Mesendoderm (in vitro differentiated cells): ENCODE data around the gene CIROP.
A peak's percentile ranks its signal among the peaks of the same experiment; 100 is the strongest.
"Not testable (repeated sequence)": the region's sequence is repeated elsewhere in the genome, so short reads cannot be mapped to it uniquely, and the experiment has no call there.

Source experiments
- DNase-seq: peaks from one replicate; pipeline ENCODE4 v3.0.0; 2013
- H2AK5ac ChIP-seq: 2 replicates; pipeline ENCODE4 v1.6.1; 2013; ENCODE audit warnings: low read length, inconsistent platforms
- H2BK120ac ChIP-seq: 2 replicates; pipeline ENCODE4 v1.6.1; 2013; ENCODE audit warnings: low read depth, mild to moderate bottlenecking, low read length, moderate library complexity, mixed read lengths
- H2BK15ac ChIP-seq: replicated peaks from 2 replicates; pipeline ENCODE4 v1.6.1; 2013; ENCODE audit warnings: low read depth, mild to moderate bottlenecking, moderate library complexity
- H2BK5ac ChIP-seq: 2 replicates; pipeline ENCODE4 v1.6.1; 2013; ENCODE audit warnings: low read length, inconsistent platforms
- H3K18ac ChIP-seq: 2 replicates; pipeline ENCODE4 v1.6.1; 2013; ENCODE audit warnings: mild to moderate bottlenecking, low read length, mixed read lengths
- H3K23ac ChIP-seq: one replicate; pipeline ENCODE4 v1.6.1; 2013; ENCODE audit warnings: low read length
- H3K27ac ChIP-seq: 2 replicates; pipeline ENCODE4 v1.5.1; 2013; ENCODE audit warnings: low read depth, mild to moderate bottlenecking, inconsistent platforms, low read length, moderate library complexity
- H3K27me3 ChIP-seq: 2 replicates; pipeline ENCODE4 v1.6.1; 2013; ENCODE audit warnings: low read length, control low read depth, mild to moderate bottlenecking, inconsistent platforms; ENCODE audit not compliant: insufficient read depth, poor library complexity
- H3K36me3 ChIP-seq: 2 replicates; pipeline ENCODE4 v1.6.1; 2013; ENCODE audit warnings: low read length, inconsistent platforms; ENCODE audit not compliant: control insufficient read depth, insufficient read depth
- H3K4ac ChIP-seq: one replicate; pipeline ENCODE4 v1.6.1; 2013; ENCODE audit warnings: low read depth, mild to moderate bottlenecking, low read length, moderate library complexity
- H3K4me1 ChIP-seq: 2 replicates; pipeline ENCODE4 v1.6.1; 2013; ENCODE audit warnings: low read depth, low read length, inconsistent platforms; ENCODE audit not compliant: control insufficient read depth
- H3K4me2 ChIP-seq: 2 replicates; pipeline ENCODE4 v1.6.1; 2013; ENCODE audit warnings: low read length
- H3K4me3 ChIP-seq: 2 replicates; pipeline ENCODE4 v1.5.1; 2013; ENCODE audit warnings: mild to moderate bottlenecking, low read length
- H3K56ac ChIP-seq: one replicate; pipeline ENCODE4 v1.6.1; 2013; ENCODE audit warnings: low read length
- H3K79me1 ChIP-seq: 2 replicates; pipeline ENCODE4 v1.6.1; 2013; ENCODE audit warnings: low read length, inconsistent platforms
- H3K79me2 ChIP-seq: 2 replicates; pipeline ENCODE4 v1.6.1; 2013; ENCODE audit warnings: mild to moderate bottlenecking, low read length; ENCODE audit not compliant: control insufficient read depth, insufficient read depth
- H3K9ac ChIP-seq: 2 replicates; pipeline ENCODE4 v1.6.1; 2013; ENCODE audit warnings: low read length, inconsistent platforms
- H4K5ac ChIP-seq: one replicate; pipeline ENCODE4 v1.6.1; 2013; ENCODE audit warnings: low read length
- H4K8ac ChIP-seq: one replicate; pipeline ENCODE4 v1.6.1; 2013; ENCODE audit warnings: low read depth, mild to moderate bottlenecking, control low read depth, low read length, moderate library complexity
- WGBS: extraction: QIAGEN DNeasy Blood & Tissue Kit; methylation state at CpG from one replicate; pipeline ENCODE4 v1.1.7; 2013; ENCODE audit warnings: low lambda C conversion rate, missing lambda C conversion rate; ENCODE audit not compliant: insufficient coverage; ENCODE audit errors: extremely low coverage; 5-methylcytosine and 5-hydroxymethylcytosine counted together

The CIROP gene

DNA sequence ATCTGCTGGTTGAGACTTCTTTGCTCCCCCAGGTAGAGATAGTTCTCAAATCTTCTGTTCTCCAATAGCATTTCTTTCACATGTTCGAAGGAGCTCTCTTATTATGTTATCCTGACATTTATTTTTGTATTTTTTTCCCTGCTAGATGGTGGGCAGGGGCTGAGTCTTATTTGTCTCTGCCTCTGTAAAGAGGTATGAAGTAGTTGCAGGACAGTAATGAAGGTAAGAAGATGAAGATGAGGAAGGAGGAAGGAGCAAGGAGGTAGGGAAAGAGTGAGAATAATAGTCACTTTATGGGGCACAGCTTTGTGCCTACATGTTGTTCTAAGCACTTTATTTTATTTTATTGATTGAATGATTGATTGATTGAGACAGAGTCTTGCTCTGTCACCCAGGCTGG lies 5.0 kb upstream of the CIROP start:
- H3K4ac ChIP-seq, result no peak overlapping the region
- no peak overlapping the region for H4K8ac ChIP-seq
- no peak overlapping the region for H2BK120ac ChIP-seq
- H3K9ac ChIP-seq, result no peak overlapping the region
- H3K4me1 ChIP-seq, result peaks cover 20% of the 10 kb centered on the region
- DNase-seq, result no peak
- no peaks in the 10 kb centered on the region for H3K79me1 ChIP-seq
- WGBS, result no CpG with 5 or more reads among the region's 1 CpG
- H2AK5ac ChIP-seq, result no peak overlapping the region
- no peak overlapping the region for H3K4me3 ChIP-seq
- no peak overlapping the region for H3K27ac ChIP-seq
- H3K79me2 ChIP-seq, result no peaks in the 10 kb centered on the region
- H3K4me2 ChIP-seq, result no peak overlapping the region
- H3K27me3 ChIP-seq, result no peaks in the 10 kb centered on the region
- H3K36me3 ChIP-seq, result no peaks in the 10 kb centered on the region
- no peak overlapping the region for H3K18ac ChIP-seq
- H3K56ac ChIP-seq, result no peak overlapping the region
- H3K23ac ChIP-seq, result no peak overlapping the region
- no peak overlapping the region for H2BK5ac ChIP-seq
- no peak overlapping the region for H2BK15ac ChIP-seq
- no peak overlapping the region for H4K5ac ChIP-seq

DNA sequence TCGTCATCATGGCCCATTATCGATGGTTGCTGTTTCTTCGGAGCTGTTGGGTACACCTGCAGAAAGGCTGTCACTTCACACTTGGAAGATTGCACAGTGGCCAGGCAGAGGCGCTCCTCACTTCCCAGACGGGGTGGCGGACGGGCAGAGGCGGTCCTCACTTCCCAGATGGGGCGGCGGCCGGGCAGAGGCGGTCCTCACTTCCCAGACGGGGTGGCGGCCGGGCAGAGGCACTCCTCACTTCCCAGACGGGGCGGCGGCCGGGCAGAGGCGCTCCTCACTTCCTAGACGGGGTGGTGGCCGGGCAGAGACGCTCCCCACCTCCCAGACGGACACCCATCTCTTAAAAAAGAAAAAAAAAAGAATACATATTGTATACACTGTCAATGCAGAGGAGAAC lies 3.4 kb upstream of the CIROP start:
- H3K27me3 ChIP-seq, H4K5ac ChIP-seq, H3K9ac ChIP-seq, H4K8ac ChIP-seq, H3K23ac ChIP-seq, H3K4me2 ChIP-seq, H2BK15ac ChIP-seq, H3K79me1 ChIP-seq, H2BK120ac ChIP-seq, H3K79me2 ChIP-seq, H3K18ac ChIP-seq, H3K56ac ChIP-seq, H2AK5ac ChIP-seq, H3K4me3 ChIP-seq, H2BK5ac ChIP-seq, H3K27ac ChIP-seq, H3K4ac ChIP-seq, H3K36me3 ChIP-seq: not testable (repeated sequence)
- peaks cover 11% of the 10 kb centered on the region for H3K4me1 ChIP-seq
- WGBS, result no CpG with 5 or more reads among the region's 24 CpGs
- DNase-seq, result peak; percentile 58

DNA sequence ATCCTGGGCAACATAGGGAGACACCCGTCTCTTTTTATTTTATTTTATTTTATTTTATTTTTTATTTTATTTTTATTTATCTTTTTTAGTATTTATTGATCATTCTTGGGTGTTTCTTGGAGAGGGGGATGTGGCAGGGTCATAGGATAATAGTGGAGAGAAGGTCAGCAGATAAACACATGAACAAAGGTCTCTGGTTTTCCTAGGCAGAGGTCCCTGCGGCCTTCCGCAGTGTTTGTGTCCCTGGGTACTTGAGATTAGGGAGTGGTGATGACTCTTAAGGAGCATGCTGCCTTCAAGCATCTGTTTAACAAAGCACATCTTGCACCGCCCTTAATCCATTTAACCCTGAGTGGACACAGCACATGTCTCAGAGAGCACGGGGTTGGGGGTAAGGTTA lies 2.8 kb upstream of the CIROP start:
- H3K4ac ChIP-seq, H3K4me2 ChIP-seq, H3K18ac ChIP-seq, H3K9ac ChIP-seq, H4K8ac ChIP-seq, H3K79me2 ChIP-seq, DNase-seq, H4K5ac ChIP-seq, H3K4me1 ChIP-seq, H3K23ac ChIP-seq, H3K27me3 ChIP-seq, H2BK120ac ChIP-seq, H3K36me3 ChIP-seq, H2BK5ac ChIP-seq, H2AK5ac ChIP-seq, H2BK15ac ChIP-seq, H3K27ac ChIP-seq, H3K56ac ChIP-seq, H3K4me3 ChIP-seq, H3K79me1 ChIP-seq: not testable (repeated sequence)
- WGBS, result no CpG with 5 or more reads among the region's 5 CpGs

DNA sequence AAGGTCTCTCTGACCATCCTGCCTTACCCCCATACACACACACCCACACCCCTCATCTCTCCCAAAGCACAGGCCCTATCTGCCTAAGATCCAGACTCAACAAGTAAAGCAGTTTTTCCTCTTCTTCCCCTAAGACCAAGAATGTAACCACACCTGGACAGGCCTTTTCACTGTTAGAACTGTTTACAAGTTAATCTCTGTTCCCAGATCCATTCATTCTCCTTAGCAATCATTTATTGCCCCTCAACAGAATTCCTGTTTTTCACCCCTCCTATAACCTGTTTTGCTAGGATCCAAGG lies 1.9 kb upstream of the CIROP start:
- Histone ChIP-seq H3K27ac (peak overlapping the region; percentile 71), H3K4me1 (peaks cover 6% of the 10 kb centered on the region), H3K4ac (no peak overlapping the region), H3K56ac (peak overlapping the region; percentile 44), H2BK5ac (no peak overlapping the region), H3K27me3 (no peaks in the 10 kb centered on the region), H3K23ac (no peak overlapping the region), H3K79me1 (no peaks in the 10 kb centered on the region), H4K8ac (no peak overlapping the region), H2BK120ac (peak overlapping the region; percentile 51), H3K79me2 (no peaks in the 10 kb centered on the region), H2BK15ac (no peak overlapping the region), H3K4me3 (no peak overlapping the region), H4K5ac (no peak overlapping the region), H3K9ac (no peak overlapping the region), H3K4me2 (no peak overlapping the region), H3K36me3 (no peaks in the 10 kb centered on the region), H3K18ac (no peak overlapping the region), H2AK5ac (no peak overlapping the region)
- no peak for DNase-seq

DNA sequence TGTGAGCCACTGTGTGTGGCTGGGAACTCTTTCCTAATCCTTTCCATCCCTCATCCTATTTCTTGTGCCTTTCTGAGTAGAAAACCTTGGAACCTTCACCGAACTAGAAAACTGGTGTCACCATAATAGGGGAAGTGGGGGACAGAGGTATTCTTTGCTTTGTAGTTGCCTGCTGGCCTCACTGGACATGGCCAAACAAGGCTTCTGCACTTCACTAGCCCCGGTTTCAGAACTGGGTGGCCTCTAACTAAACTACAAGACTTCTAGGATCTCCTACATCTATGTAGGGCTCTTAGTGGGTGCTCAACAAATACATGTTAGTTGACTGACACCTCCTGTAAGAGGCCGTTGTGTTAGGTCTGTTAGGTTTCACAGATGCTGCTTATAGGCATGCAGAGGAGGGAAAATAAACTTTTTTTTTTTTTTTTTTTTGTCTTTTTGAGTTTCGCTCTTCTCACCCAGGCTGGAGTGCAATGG lies 597 bp upstream of the CIROP start:
- H3K79me2 ChIP-seq, result no peaks in the 10 kb centered on the region
- H2BK15ac ChIP-seq, result no peak overlapping the region
- H4K8ac ChIP-seq, result no peak overlapping the region
- H2BK120ac ChIP-seq, result no peak overlapping the region
- no peaks in the 10 kb centered on the region for H3K79me1 ChIP-seq
- H3K4me3 ChIP-seq, result no peak overlapping the region
- H3K27ac ChIP-seq, result no peak overlapping the region
- H3K36me3 ChIP-seq, result no peaks in the 10 kb centered on the region
- no peak overlapping the region for H2AK5ac ChIP-seq
- no CpG with 5 or more reads among the region's 4 CpGs for WGBS
- H3K23ac ChIP-seq, result no peak overlapping the region
- no peak overlapping the region for H4K5ac ChIP-seq
- no peak overlapping the region for H3K4ac ChIP-seq
- no peaks in the 10 kb centered on the region for H3K27me3 ChIP-seq
- no peak overlapping the region for H3K9ac ChIP-seq
- no peak overlapping the region for H3K56ac ChIP-seq
- H3K4me2 ChIP-seq, result no peak overlapping the region
- H3K4me1 ChIP-seq, result peaks cover 6% of the 10 kb centered on the region
- H2BK5ac ChIP-seq, result no peak overlapping the region
- peak overlapping the region; percentile 46 for H3K18ac ChIP-seq
- DNase-seq, result no peak

DNA sequence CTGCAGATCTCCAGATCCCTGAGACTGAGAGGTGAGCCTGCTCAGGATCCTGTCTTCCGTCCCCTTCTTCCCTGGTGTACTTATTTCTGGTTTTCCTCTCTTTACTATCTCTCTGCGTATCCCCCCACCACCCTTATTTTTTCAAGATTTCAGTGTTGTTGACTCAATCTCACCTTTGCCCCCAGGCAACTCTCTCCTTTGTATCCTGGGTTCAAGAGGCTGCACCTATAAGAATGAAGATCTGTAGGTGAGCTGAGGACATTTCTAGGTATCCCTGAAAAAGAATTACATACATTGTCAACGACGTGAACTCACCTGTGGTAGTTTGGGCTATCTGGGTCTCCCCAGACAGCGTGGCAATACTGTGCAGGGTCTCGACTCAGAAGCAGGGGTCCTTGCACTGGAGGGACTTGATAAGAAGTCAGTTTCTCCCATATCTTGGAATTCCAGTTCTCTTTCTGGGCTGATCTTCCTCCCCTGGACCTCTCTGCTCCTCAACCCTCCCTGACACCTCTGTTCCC lies 659 bp downstream of the CIROP start:
- H3K79me2 ChIP-seq, result no peaks in the 10 kb centered on the region
- no peak overlapping the region for H3K23ac ChIP-seq
- H3K4me3 ChIP-seq, result no peak overlapping the region
- H2BK120ac ChIP-seq, result no peak overlapping the region
- no peaks in the 10 kb centered on the region for H3K36me3 ChIP-seq
- peaks cover under 1% of the 10 kb centered on the region for H3K79me1 ChIP-seq
- no peak overlapping the region for H2BK15ac ChIP-seq
- H3K27me3 ChIP-seq, result no peaks in the 10 kb centered on the region
- no peak overlapping the region for H3K4me2 ChIP-seq
- H3K4me1 ChIP-seq, result peaks cover 6% of the 10 kb centered on the region
- H3K56ac ChIP-seq, result peak overlapping the region; percentile 3
- DNase-seq, result no peak
- H3K4ac ChIP-seq, result no peak overlapping the region
- H2BK5ac ChIP-seq, result no peak overlapping the region
- no peak overlapping the region for H2AK5ac ChIP-seq
- H3K27ac ChIP-seq, result no peak overlapping the region
- H4K8ac ChIP-seq, result no peak overlapping the region
- H3K18ac ChIP-seq, result no peak overlapping the region
- no peak overlapping the region for H3K9ac ChIP-seq
- WGBS, result no CpG with 5 or more reads among the region's 6 CpGs
- H4K5ac ChIP-seq, result no peak overlapping the region
